IMR-90 (cell line): Measurements from ENCODE around the gene TNS3. TPM values are rescaled to one million over a fixed set of nuclear protein-coding genes. Genes with fewer than 3 reads are reported as not detected.

Source experiments
- ATAC-seq: fragments of 200-7000 bp; cut with Tn5 transposase; 2 replicates; pipeline ENCODE4 v1.9.1; 2020; ENCODE audit warnings: low read depth, mild to moderate bottlenecking, moderate library complexity
- BruUV-seq: library from RNA; stranded (reverse); fragments of 400-500 nt; replicated peaks from 2 replicates; lab custom pipeline; 2021; lab: Mats Ljungman, UMichigan
- CTCF ChIA-PET: fragments of 300-600 bp; formaldehyde crosslinking; extraction: SDS; loops from one replicate; lab custom pipeline; 2021; ENCODE audit warnings: antibody characterized with exemption; lab: Yijun Ruan, JAX
- POLR2A ChIA-PET: fragments of 300-600 bp; sonication (Branson Sonifier 250); formaldehyde crosslinking; loops from one replicate; lab custom pipeline; 2022; ENCODE audit warnings: antibody characterized with exemption; ENCODE audit not compliant: unreplicated experiment; lab: Charles Lee
- DNase-seq: peaks from one replicate; pipeline ENCODE4 v3.0.0; 2013
- H2AFZ ChIP-seq: replicated peaks from 2 replicates; pipeline ENCODE3; 2013; ENCODE audit warnings: low read length, mild to moderate bottlenecking; ENCODE audit not compliant: poor library complexity
- H2AK5ac ChIP-seq: 2 replicates; pipeline ENCODE4 v1.6.1; 2013; ENCODE audit warnings: low read depth, low read length, inconsistent platforms
- H2AK9ac ChIP-seq: replicated peaks from 2 replicates; pipeline ENCODE3; 2013; ENCODE audit warnings: mild to moderate bottlenecking, low read depth, low read length, moderate library complexity; ENCODE audit not compliant: poor library complexity
- H2BK120ac ChIP-seq: 2 replicates; pipeline ENCODE4 v1.6.1; 2013; ENCODE audit warnings: low read depth, low read length, inconsistent platforms
- H2BK15ac ChIP-seq: 3 replicates; pipeline ENCODE4 v1.6.1; 2013; ENCODE audit warnings: low read depth, low read length, inconsistent platforms
- H2BK20ac ChIP-seq: 2 replicates; pipeline ENCODE4 v1.6.1; 2013; ENCODE audit warnings: low read depth, mild to moderate bottlenecking, inconsistent platforms, low read length, moderate library complexity
- H2BK5ac ChIP-seq: 2 replicates; pipeline ENCODE4 v1.6.1; 2013; ENCODE audit warnings: mild to moderate bottlenecking, low read depth, low read length, inconsistent platforms; ENCODE audit not compliant: poor library complexity, severe bottlenecking
- H3K14ac ChIP-seq: replicated peaks from 2 replicates; pipeline ENCODE4 v1.6.1; 2013; ENCODE audit warnings: low read depth, low read length, inconsistent platforms
- H3K18ac ChIP-seq: 2 replicates; pipeline ENCODE4 v1.6.1; 2013; ENCODE audit warnings: low read depth, low read length, control low read depth
- H3K23ac ChIP-seq: 2 replicates; pipeline ENCODE4 v1.6.1; 2013; ENCODE audit warnings: low read depth, low read length, inconsistent platforms
- H3K27ac ChIP-seq: 2 replicates; pipeline ENCODE4 v1.5.1; 2013; ENCODE audit warnings: mild to moderate bottlenecking, control low read depth, low read length; ENCODE audit not compliant: insufficient read depth
- H3K27me3 ChIP-seq: 2 replicates; pipeline ENCODE4 v1.6.1; 2013; ENCODE audit warnings: low read length; ENCODE audit not compliant: control insufficient read depth, insufficient read depth
- H3K36me3 ChIP-seq: 2 replicates; pipeline ENCODE4 v1.6.1; 2013; ENCODE audit warnings: low read length, mixed read lengths; ENCODE audit not compliant: control insufficient read depth, insufficient read depth
- H3K4ac ChIP-seq: 2 replicates; pipeline ENCODE4 v1.6.1; 2013; ENCODE audit warnings: low read depth, low read length, inconsistent platforms
- H3K4me1 ChIP-seq: 2 replicates; pipeline ENCODE4 v1.6.1; 2013; ENCODE audit warnings: low read length, mixed read lengths; ENCODE audit not compliant: control insufficient read depth, insufficient read depth
- H3K4me2 ChIP-seq: 2 replicates; pipeline ENCODE4 v1.6.1; 2013; ENCODE audit warnings: low read depth, mild to moderate bottlenecking, control low read depth, low read length, moderate library complexity
- H3K4me3 ChIP-seq: 2 replicates; pipeline ENCODE4 v1.5.1; 2013; ENCODE audit warnings: low read depth, mild to moderate bottlenecking, control low read depth, low read length, moderate library complexity; ENCODE audit not compliant: insufficient read depth
- H3K56ac ChIP-seq: 2 replicates; pipeline ENCODE4 v1.6.1; 2013; ENCODE audit warnings: low read length, inconsistent platforms; ENCODE audit not compliant: insufficient read depth; ENCODE audit errors: extremely low read depth
- H3K79me1 ChIP-seq, 2 experiments: 2 replicates each; pipeline ENCODE4 v1.6.1; 2013; ENCODE audit warnings: low read length in 2 of 2, inconsistent platforms in 1 of 2, low read depth in 1 of 2
- H3K9ac ChIP-seq: 2 replicates; pipeline ENCODE4 v1.6.1; 2013; ENCODE audit warnings: low read depth, low read length, control low read depth
- H3K9me1 ChIP-seq: 2 replicates; pipeline ENCODE4 v1.6.1; 2013; ENCODE audit warnings: low read length, inconsistent platforms; ENCODE audit not compliant: insufficient read depth
- H3K9me3 ChIP-seq: 2 replicates; pipeline ENCODE4 v1.6.1; 2013; ENCODE audit warnings: low read length; ENCODE audit not compliant: control insufficient read depth, insufficient read depth
- H4K20me1 ChIP-seq: 2 replicates; pipeline ENCODE4 v1.6.1; 2013; ENCODE audit warnings: low read length, inconsistent platforms; ENCODE audit not compliant: insufficient read depth
- H4K5ac ChIP-seq: 2 replicates; pipeline ENCODE4 v1.6.1; 2013; ENCODE audit warnings: mild to moderate bottlenecking, low read depth, low read length, control low read depth
- H4K8ac ChIP-seq, 2 experiments: 2 replicates each; pipeline ENCODE4 v1.6.1; 2013; ENCODE audit warnings: low read depth in 2 of 2, low read length in 2 of 2, control low read depth in 1 of 2, inconsistent platforms in 1 of 2
- H4K91ac ChIP-seq: 2 replicates; pipeline ENCODE4 v1.6.1; 2013; ENCODE audit warnings: low read depth, low read length, inconsistent platforms; ENCODE audit not compliant: insufficient read depth
- CEBPB ChIP-seq: IDR thresholded peaks from 2 replicates; pipeline ENCODE4 v1.6.1; 2012; ENCODE audit warnings: low read depth, low read length, improper control_type of control experiment
- MAZ ChIP-seq: IDR thresholded peaks from 2 replicates; pipeline ENCODE4 v1.6.1; 2012; ENCODE audit warnings: low read depth, mild to moderate bottlenecking, low read length, improper control_type of control experiment, moderate library complexity, borderline replicate concordance
- MXI1 ChIP-seq: IDR thresholded peaks from 2 replicates; pipeline ENCODE4 v1.6.1; 2012; ENCODE audit warnings: low read depth, mild to moderate bottlenecking, low read length, moderate library complexity, borderline replicate concordance
- NFE2L2 ChIP-seq: fragments of 150-350 bp; IDR thresholded peaks from 2 replicates; pipeline ENCODE4 v1.6.1; 2016; ENCODE audit warnings: low read depth, mild to moderate bottlenecking, low read length
- POLR2A ChIP-seq: IDR thresholded peaks from 2 replicates; pipeline ENCODE4 v1.6.1; 2012; ENCODE audit warnings: mild to moderate bottlenecking, low read depth, low read length
- WGBS, 2 experiments: methylation state at CpG; one replicate each; pipeline versions ENCODE4 v1.1.5 to v1.1.7; 2013; ENCODE audit warnings: missing lambda C conversion rate in 2 of 2; ENCODE audit not compliant: insufficient read length in 1 of 2; ENCODE audit errors: extremely low coverage in 2 of 2; 5-methylcytosine and 5-hydroxymethylcytosine counted together
- dilution Hi-C: fragments of 300-500 bp; cut with HindIII; formaldehyde crosslinking; loops from one replicate; pipeline ENCODE4 v1.14.3; 2018; ENCODE audit warnings: low sequenced_read_pairs; ENCODE audit not compliant: unreplicated experiment
- in situ Hi-C: fragments of 300-500 bp; cut with MboI; formaldehyde crosslinking; loops from 3 replicates; pipeline ENCODE4 v1.14.3; 2019; ENCODE audit warnings: low sequenced_read_pairs, inconsistent platforms, mixed read lengths
- intact Hi-C: fragments of 100-400 bp; cut with micrococcal nuclease; formaldehyde crosslinking; loops from 2 replicates; pipeline ENCODE4 v1.10.0; 2022
- polyA plus RNA-seq, 3 experiments: library from polyadenylated mRNA; depleted of rRNA; stranded (reverse); fragments of >200 nt; gene quantifications; 2 replicates each; pipeline ENCODE4 v1.2.3, GENCODE V29; 2012; ENCODE audit warnings: low replicate concordance in 1 of 3
- total RNA-seq: library from RNA; depleted of rRNA; stranded (reverse); fragments of >200 nt; gene quantifications from 2 replicates; pipeline ENCODE4 v1.2.3, GENCODE V29; 2012

The TNS3 gene
- total and polyA plus RNA-seq, 2 of the 4 experiments (the other 2 are of a cell fraction) = 64.3 to 79.2 TPM

GRCh38 chr7:47588704-47589225 is 6.9 kb upstream of the TNS3 start:
- ChIA-PET POLR2A (no interaction called here), CTCF (no interaction called here)
- Histone ChIP-seq H4K20me1 (no peaks in the 10 kb centered on the region), H3K9ac (no peak overlapping the region), H2BK20ac (peak overlapping the region; percentile 60; the same call in 1 of the 2 replicates), H2AK9ac (no peak overlapping the region), H3K79me1 (peaks cover 0 to 4% of the 10 kb centered on the region in 2 experiments; a peak in 1 of 4 replicates), H3K4ac (peak overlapping the region; percentile 52; the same call in 1 of the 2 replicates), H3K9me1 (peaks cover 6% of the 10 kb centered on the region), H2BK120ac (peak overlapping the region; percentile 74), H3K36me3 (no peaks in the 10 kb centered on the region), H2BK15ac (peak overlapping the region; percentile 83; the same call in 2 of the 3 replicates), H3K27ac (no peak overlapping the region), H3K9me3 (no peaks in the 10 kb centered on the region), H3K14ac (no peak overlapping the region), H2BK5ac (no peak overlapping the region), H3K4me3 (no peak overlapping the region), H3K18ac (no peak overlapping the region), H4K91ac (no peak overlapping the region; the same call in 1 of the 2 replicates), H4K8ac (peak overlapping the region in 1 of 2 experiments; percentile 35; a peak in 1 of 4 replicates), H3K23ac (no peak overlapping the region), H3K4me1 (peaks cover 19% of the 10 kb centered on the region), H2AK5ac (peak overlapping the region; percentile 43; the same call in 1 of the 2 replicates), H4K5ac (no peak overlapping the region), H2AFZ (no peak overlapping the region), H3K27me3 (no peaks in the 10 kb centered on the region), H3K4me2 (no peak overlapping the region), H3K56ac (no peak overlapping the region)
- in situ Hi-C loops (loop anchor here (10.0 kb wide), 1 partner anchor 226 kb away; no protein-coding TSS in a partner anchor), intact Hi-C loops (loop anchor here (10.0 kb wide), 1 partner anchor 356 kb away; the partner anchor contains the start of gene PKD1L1), dilution Hi-C loops (no loop called here)
- ATAC-seq (no peak), DNase-seq (no peak)
- WGBS, 2 experiments = 100% methylated on average over 1 of the region's 8 CpGs; no CpG with 5 or more reads in 1 of the 2 experiments
- TF ChIP-seq NFE2L2 (no peak), MXI1 (no peak), MAZ (no peak), POLR2A (no peak), CEBPB (no peak)
- BruUV-seq = no TSS peak
